LNCaP clone FGC (cell line): ENCODE data around the gene LHFPL6.

Experiments
- DNase-seq: peaks from one replicate; pipeline ENCODE4 v3.0.0-alpha.2; 2011; ENCODE audit warnings: low read depth
- H3K4me3 ChIP-seq: 2 replicates; pipeline ENCODE4 v1.5.1; 2011; ENCODE audit warnings: mild to moderate bottlenecking, low read depth, low read length, control low read depth
- TF ChIP-seq, protein P1 (sequence below): IDR thresholded peaks from 2 replicates; pipeline ENCODE4 v1.5.1; 2012; ENCODE audit warnings: mild to moderate bottlenecking; ENCODE audit not compliant: control insufficient read depth, insufficient read depth; ENCODE audit errors: extremely low read depth

LHFPL6 gene

GRCh38 chr13:39557285-39557955 lies 45.6 kb downstream of the LHFPL6 start:
- TF ChIP-seq, protein P1, sequence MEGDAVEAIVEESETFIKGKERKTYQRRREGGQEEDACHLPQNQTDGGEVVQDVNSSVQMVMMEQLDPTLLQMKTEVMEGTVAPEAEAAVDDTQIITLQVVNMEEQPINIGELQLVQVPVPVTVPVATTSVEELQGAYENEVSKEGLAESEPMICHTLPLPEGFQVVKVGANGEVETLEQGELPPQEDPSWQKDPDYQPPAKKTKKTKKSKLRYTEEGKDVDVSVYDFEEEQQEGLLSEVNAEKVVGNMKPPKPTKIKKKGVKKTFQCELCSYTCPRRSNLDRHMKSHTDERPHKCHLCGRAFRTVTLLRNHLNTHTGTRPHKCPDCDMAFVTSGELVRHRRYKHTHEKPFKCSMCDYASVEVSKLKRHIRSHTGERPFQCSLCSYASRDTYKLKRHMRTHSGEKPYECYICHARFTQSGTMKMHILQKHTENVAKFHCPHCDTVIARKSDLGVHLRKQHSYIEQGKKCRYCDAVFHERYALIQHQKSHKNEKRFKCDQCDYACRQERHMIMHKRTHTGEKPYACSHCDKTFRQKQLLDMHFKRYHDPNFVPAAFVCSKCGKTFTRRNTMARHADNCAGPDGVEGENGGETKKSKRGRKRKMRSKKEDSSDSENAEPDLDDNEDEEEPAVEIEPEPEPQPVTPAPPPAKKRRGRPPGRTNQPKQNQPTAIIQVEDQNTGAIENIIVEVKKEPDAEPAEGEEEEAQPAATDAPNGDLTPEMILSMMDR = no peak
- DNase-seq = no peak
- no peak overlapping the region for H3K4me3 ChIP-seq

DNA sequence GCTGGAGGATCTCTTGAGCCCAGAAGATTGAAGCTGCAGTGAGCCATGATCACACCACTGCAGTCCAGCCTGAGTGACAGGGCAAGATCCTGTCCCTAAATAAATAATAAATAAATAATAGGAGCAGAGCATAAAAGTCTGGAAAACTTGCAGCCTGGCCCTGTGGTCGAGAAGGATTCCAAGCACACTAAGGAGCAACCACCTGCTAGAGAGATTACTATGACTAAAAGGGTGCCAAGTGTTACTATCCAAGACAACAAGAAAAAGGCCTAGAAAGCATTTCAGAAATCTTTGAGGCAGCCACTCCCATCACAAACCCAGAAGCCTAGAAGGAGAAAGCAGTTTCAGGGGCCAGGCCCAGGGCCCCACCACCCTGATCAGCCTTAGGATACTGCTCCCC lies 46.1 kb downstream of the LHFPL6 start:
- no peak for DNase-seq

GRCh38 chr13:39554371-39554770 lies 48.6 kb downstream of the LHFPL6 start:
- TF ChIP-seq, protein P1 = no peak
- DNase-seq = no peak
- H3K4me3 ChIP-seq = no peak overlapping the region

More for the DNA sequence above, 46.1 kb downstream of the LHFPL6 start:
- no peak overlapping the region for H3K4me3 ChIP-seq
- TF ChIP-seq, protein P1 = no peak

- TF ChIP-seq, protein P1 = no peak
- DNase-seq = no peak
- H3K4me3 ChIP-seq = no peak overlapping the region
Measured at GRCh38 chr13:39552246-39552645, 50.7 kb downstream of the LHFPL6 start.

DNA sequence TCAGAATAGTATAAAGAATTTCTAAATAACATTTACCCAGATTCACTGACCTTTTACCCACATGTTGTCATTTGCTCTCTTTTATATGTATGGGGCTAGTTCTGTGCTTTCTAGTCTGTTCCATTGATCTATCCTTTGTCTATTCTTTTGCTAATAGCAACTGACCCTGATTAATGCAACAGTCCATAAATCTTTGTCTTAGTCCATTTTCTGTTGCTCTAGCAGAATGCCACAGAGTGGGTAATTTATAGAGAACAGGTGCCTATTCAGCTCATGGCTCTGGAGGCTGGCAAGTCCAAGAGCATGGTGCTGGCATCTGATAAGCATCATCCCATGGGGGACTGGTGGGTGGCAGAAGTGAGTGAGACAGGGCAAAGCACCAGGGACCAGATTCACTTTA lies 52.1 kb downstream of the LHFPL6 start:
- TF ChIP-seq, protein P1 = no peak

GRCh38 chr13:39547108-39547507 lies 55.9 kb downstream of the LHFPL6 start:
- no peak overlapping the region for H3K4me3 ChIP-seq
- DNase-seq = no peak

More for the DNA sequence above, 52.1 kb downstream of the LHFPL6 start:
- no peak for DNase-seq
- no peak overlapping the region for H3K4me3 ChIP-seq

More at GRCh38 chr13:39547108-39547507, 55.9 kb downstream of the LHFPL6 start:
- TF ChIP-seq, protein P1 = no peak
